Prostate gland (tissue), 2 donors: ENCODE results near the gene ARHGAP26. TPM values are rescaled to one million over a fixed set of nuclear protein-coding genes. Genes with fewer than 3 reads are reported as not detected.

Experiments
- DNase-seq: peaks from one replicate; pipeline ENCODE4 v3.0.0-alpha.2; 2019; ENCODE audit warnings: low spot score
- H3K27ac ChIP-seq, 2 donors: fragments of 200-600 bp; sonication (generic); 2 replicates each; pipeline ENCODE4 v1.5.1; 2017 to 2019
- H3K27me3 ChIP-seq: fragments of 200-600 bp; sonication (generic); replicated peaks from 2 replicates; pipeline ENCODE4 v1.5.1; 2019; ENCODE audit not compliant: insufficient read depth
- H3K36me3 ChIP-seq, 2 donors: fragments of 200-600 bp; sonication (generic); 1 replicate in 1 of 2; 2 replicates in 1 of 2; pipeline versions ENCODE4 v1.5.1 to v1.8.1; 2017 to 2019
- H3K4me1 ChIP-seq: fragments of 200-600 bp; sonication (generic); replicated peaks from 2 replicates; pipeline ENCODE4 v1.5.1; 2019
- H3K4me3 ChIP-seq, 2 donors: fragments of 200-600 bp; sonication (generic); 2 replicates each; pipeline ENCODE4 v1.5.1; 2017 to 2019
- H3K9me3 ChIP-seq: fragments of 200-600 bp; sonication (generic); 2 replicates; pipeline ENCODE4 v1.5.1; 2017
- CTCF ChIP-seq, 4 experiments: fragments of 200-600 bp in 2 of 4; fragments of 450-650 bp in 2 of 4; sonication (generic) in 2 of 4; IDR thresholded peaks; 1 replicate in 3 of 4; 2 replicates in 1 of 4; pipeline ENCODE4 v1.5.1; 2016 to 2019; ENCODE audit warnings: antibody characterized with exemption in 4 of 4, mild to moderate bottlenecking in 2 of 4, moderate library complexity in 2 of 4
- POLR2A ChIP-seq: fragments of 450-650 bp; IDR thresholded peaks from one replicate; pipeline ENCODE4 v1.6.1; 2016; ENCODE audit warnings: antibody characterized with exemption, mild to moderate bottlenecking
- POLR2AphosphoS5 ChIP-seq: sonication (generic); formaldehyde crosslinking; IDR thresholded peaks from one replicate; pipeline ENCODE4 v1.6.1; 2017; ENCODE audit warnings: antibody characterized with exemption
- WGBS: methylation state at CpG from one replicate; pipeline ENCODE4 v1.1.5; 2018; 5-methylcytosine and 5-hydroxymethylcytosine counted together
- intact Hi-C: fragments of 100-400 bp; cut with DNase I; formaldehyde crosslinking; loops from one replicate; pipeline ENCODE4 v1.14.2; 2022
- total RNA-seq, 2 donors: library from RNA; depleted of rRNA; stranded (reverse); fragments of >200 nt; gene quantifications; one replicate each; pipeline ENCODE4 v1.1.0, GENCODE V29; 2016

The ARHGAP26 gene
- total RNA-seq, 2 donors from 2014 or later, result 11.7 to 39.8 TPM

- intact Hi-C loops, result loop anchor here (2.0 to 10.0 kb wide), 2 partner anchors 121 to 379 kb away; partner anchors contain the start of gene NR3C1
- Histone ChIP-seq H3K4me1 (no peaks in the 10 kb centered on the region), H3K27me3 (no peaks in the 10 kb centered on the region), H3K27ac (no peak overlapping the region), H3K9me3 (no peaks in the 10 kb centered on the region), H3K4me3 (no peak overlapping the region), H3K36me3 (no peaks in the 10 kb centered on the region)
- TF ChIP-seq POLR2AphosphoS5 (peak; percentile 47), CTCF (IDR thresholded peaks at IDR 0.05) (no peak)
- 45% methylated on average over 10 of the region's 10 CpGs for WGBS
- peak; percentile 27 for DNase-seq
These were observed 253.4 kb downstream of the ARHGAP26 start for GRCh38 chr5:143023411-143024096.

- Histone ChIP-seq H3K4me1 (no peaks in the 10 kb centered on the region), H3K36me3 (no peaks in the 10 kb centered on the region), H3K4me3 (no peak overlapping the region), H3K27me3 (no peaks in the 10 kb centered on the region), H3K27ac (no peak overlapping the region), H3K9me3 (no peaks in the 10 kb centered on the region)
- no peak for TF ChIP-seq POLR2AphosphoS5
- TF ChIP-seq CTCF (IDR thresholded peaks at IDR 0.05), result no peak
- no peak for TF ChIP-seq POLR2A
- no peak for DNase-seq
- WGBS, result 79% methylated on average over 5 of the region's 5 CpGs
- intact Hi-C loops, result loop anchor here (10.0 kb wide), 1 partner anchor 120 kb away; no protein-coding TSS in a partner anchor
These were observed 254.2 kb downstream of the ARHGAP26 start for GRCh38 chr5:143024228-143024920.

- 69% methylated on average over 4 of the region's 4 CpGs for WGBS
- H3K27ac ChIP-seq, result no peak overlapping the region
- intact Hi-C loops, result loop anchor here (10.0 kb wide), 1 partner anchor 119 kb away; no protein-coding TSS in a partner anchor
These were observed 255.2 kb downstream of the ARHGAP26 start for GRCh38 chr5:143025376-143025775.

GRCh38 chr5:143025971-143026370 lies 255.8 kb downstream of the ARHGAP26 start:
- no peak for DNase-seq
- Histone ChIP-seq H3K27me3 (no peaks in the 10 kb centered on the region), H3K36me3 (no peaks in the 10 kb centered on the region), H3K4me3 (no peak overlapping the region), H3K9me3 (no peaks in the 10 kb centered on the region), H3K4me1 (no peaks in the 10 kb centered on the region), H3K27ac (no peak overlapping the region)
- no peak for TF ChIP-seq POLR2A
- no peak for TF ChIP-seq POLR2AphosphoS5
- TF ChIP-seq CTCF (IDR thresholded peaks at IDR 0.05), result no peak
- intact Hi-C loops, result loop anchor here (10.0 kb wide), 1 partner anchor 119 kb away; no protein-coding TSS in a partner anchor
- WGBS, result 31% methylated on average over 1 of the region's 1 CpG

More at GRCh38 chr5:143025376-143025775, 255.2 kb downstream of the ARHGAP26 start:
- TF ChIP-seq CTCF (IDR thresholded peaks at IDR 0.05), result no peak
- TF ChIP-seq POLR2AphosphoS5, result no peak
- TF ChIP-seq POLR2A, result no peak
- H3K36me3 ChIP-seq, result no peaks in the 10 kb centered on the region
- no peaks in the 10 kb centered on the region for H3K27me3 ChIP-seq
- no peaks in the 10 kb centered on the region for H3K9me3 ChIP-seq
- no peaks in the 10 kb centered on the region for H3K4me1 ChIP-seq
- no peak for DNase-seq
- H3K4me3 ChIP-seq, result no peak overlapping the region
